Trophoblast cell (in vitro differentiated cells and primary cell): Measurements from ENCODE around the gene EPHB1.

Experiments
- DNase-seq, 2 donors: peaks; one replicate each; pipeline ENCODE4 v3.0.0-alpha.2; 2016
- H2AFZ ChIP-seq: 2 replicates; pipeline ENCODE4 v1.6.1; 2013; ENCODE audit warnings: low read length, moderate library complexity, mild to moderate bottlenecking; ENCODE audit not compliant: insufficient read depth, poor library complexity
- H2AK5ac ChIP-seq: 2 replicates; pipeline ENCODE4 v1.6.1; 2013; ENCODE audit warnings: mild to moderate bottlenecking, low read length
- H2BK120ac ChIP-seq: 2 replicates; pipeline ENCODE4 v1.6.1; 2013; ENCODE audit warnings: low read length, mild to moderate bottlenecking, moderate library complexity; ENCODE audit not compliant: insufficient read depth, poor library complexity
- H2BK12ac ChIP-seq: 2 replicates; pipeline ENCODE4 v1.6.1; 2013; ENCODE audit warnings: mild to moderate bottlenecking, low read length, moderate library complexity
- H2BK5ac ChIP-seq: 2 replicates; pipeline ENCODE4 v1.6.1; 2013; ENCODE audit warnings: low read length, low read depth, moderate library complexity, mild to moderate bottlenecking; ENCODE audit not compliant: poor library complexity
- H3K14ac ChIP-seq: 2 replicates; pipeline ENCODE4 v1.6.1; 2013; ENCODE audit warnings: mild to moderate bottlenecking, low read length
- H3K18ac ChIP-seq: 2 replicates; pipeline ENCODE4 v1.6.1; 2013; ENCODE audit warnings: mild to moderate bottlenecking, low read length
- H3K23ac ChIP-seq: 2 replicates; pipeline ENCODE4 v1.6.1; 2013; ENCODE audit warnings: low read length
- H3K27ac ChIP-seq: 2 replicates; pipeline ENCODE4 v1.5.1; 2013; ENCODE audit warnings: low read depth, mild to moderate bottlenecking, inconsistent platforms, low read length, moderate library complexity
- H3K27me3 ChIP-seq: 2 replicates; pipeline ENCODE4 v1.6.1; 2013; ENCODE audit warnings: inconsistent platforms, mild to moderate bottlenecking, low read length, moderate library complexity; ENCODE audit not compliant: insufficient read depth
- H3K36me3 ChIP-seq, 2 experiments: 1 replicate in 1 of 2; 2 replicates in 1 of 2; pipeline ENCODE4 v1.6.1; 2013; ENCODE audit warnings: low read length in 2 of 2, mild to moderate bottlenecking in 2 of 2, moderate library complexity in 1 of 2; ENCODE audit not compliant: insufficient read depth in 2 of 2, control insufficient read depth in 1 of 2
- H3K4ac ChIP-seq: 2 replicates; pipeline ENCODE4 v1.6.1; 2013; ENCODE audit warnings: low read depth, mild to moderate bottlenecking, low read length, moderate library complexity
- H3K4me1 ChIP-seq, 2 experiments: 1 replicate in 1 of 2; 2 replicates in 1 of 2; pipeline ENCODE4 v1.6.1; 2013; ENCODE audit warnings: low read length in 2 of 2, mild to moderate bottlenecking in 2 of 2, moderate library complexity in 1 of 2; ENCODE audit not compliant: insufficient read depth in 2 of 2, control insufficient read depth in 1 of 2
- H3K4me2 ChIP-seq: 2 replicates; pipeline ENCODE4 v1.6.1; 2013; ENCODE audit warnings: inconsistent platforms, mild to moderate bottlenecking, low read length, moderate library complexity
- H3K4me3 ChIP-seq: 2 replicates; pipeline ENCODE4 v1.5.1; 2013; ENCODE audit warnings: mild to moderate bottlenecking, low read depth, low read length, inconsistent platforms
- H3K79me1 ChIP-seq: one replicate; pipeline ENCODE4 v1.6.1; 2013; ENCODE audit warnings: low read length
- H3K79me2 ChIP-seq: 2 replicates; pipeline ENCODE4 v1.6.1; 2013; ENCODE audit warnings: low read length, mild to moderate bottlenecking; ENCODE audit not compliant: control insufficient read depth, insufficient read depth, poor library complexity
- H3K9ac ChIP-seq: 2 replicates; pipeline ENCODE4 v1.6.1; 2013; ENCODE audit warnings: mild to moderate bottlenecking, low read length
- H3K9me3 ChIP-seq: 2 replicates; pipeline ENCODE4 v1.6.1; 2013; ENCODE audit warnings: low read depth, mild to moderate bottlenecking, control low read depth, inconsistent platforms, low read length; ENCODE audit not compliant: insufficient read depth
- H4K12ac ChIP-seq: 2 replicates; pipeline ENCODE4 v1.6.1; 2013; ENCODE audit warnings: low read depth, mild to moderate bottlenecking, low read length, moderate library complexity
- H4K8ac ChIP-seq: 2 replicates; pipeline ENCODE4 v1.6.1; 2013; ENCODE audit warnings: low read depth, mild to moderate bottlenecking, low read length, moderate library complexity
- H4K91ac ChIP-seq: one replicate; pipeline ENCODE4 v1.6.1; 2013; ENCODE audit warnings: low read depth, mild to moderate bottlenecking, low read length, moderate library complexity
- WGBS: extraction: QIAGEN DNeasy Blood & Tissue Kit; methylation state at CpG from one replicate; pipeline ENCODE4 v1.1.7; 2013; ENCODE audit warnings: missing lambda C conversion rate; ENCODE audit not compliant: insufficient read length, insufficient coverage; ENCODE audit errors: extremely low coverage; 5-methylcytosine and 5-hydroxymethylcytosine counted together

EPHB1 gene

DNA sequence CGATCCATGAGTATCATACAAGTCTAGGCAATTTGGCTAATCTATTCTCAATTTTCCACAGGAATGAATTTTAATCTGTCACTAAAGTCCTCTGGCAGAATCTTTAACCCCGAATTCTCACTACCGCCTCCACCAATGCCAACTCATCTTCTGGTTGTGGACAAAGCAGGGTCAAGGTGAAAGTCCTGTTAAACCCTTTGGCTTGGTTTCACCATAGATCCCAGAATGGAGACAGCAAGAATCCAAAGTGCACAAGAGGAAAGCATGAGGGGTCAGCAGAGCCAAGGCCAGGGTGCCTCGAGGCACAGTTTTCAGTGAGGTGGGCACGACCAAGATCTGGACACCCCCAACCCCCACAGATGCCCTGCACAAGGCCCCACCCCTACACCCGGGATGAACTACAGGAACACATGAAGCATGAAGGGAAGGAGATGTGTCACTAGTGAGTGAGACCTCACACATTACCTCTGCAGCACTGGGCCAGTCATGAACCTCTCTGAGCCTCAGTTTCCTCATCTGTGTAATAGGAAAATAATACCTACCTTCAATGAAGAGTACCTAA lies 466.2 kb downstream of the EPHB1 start:
- WGBS: no CpG with 5 or more reads among the region's 6 CpGs
- no peaks in the 10 kb centered on the region for H3K27me3 ChIP-seq

DNA sequence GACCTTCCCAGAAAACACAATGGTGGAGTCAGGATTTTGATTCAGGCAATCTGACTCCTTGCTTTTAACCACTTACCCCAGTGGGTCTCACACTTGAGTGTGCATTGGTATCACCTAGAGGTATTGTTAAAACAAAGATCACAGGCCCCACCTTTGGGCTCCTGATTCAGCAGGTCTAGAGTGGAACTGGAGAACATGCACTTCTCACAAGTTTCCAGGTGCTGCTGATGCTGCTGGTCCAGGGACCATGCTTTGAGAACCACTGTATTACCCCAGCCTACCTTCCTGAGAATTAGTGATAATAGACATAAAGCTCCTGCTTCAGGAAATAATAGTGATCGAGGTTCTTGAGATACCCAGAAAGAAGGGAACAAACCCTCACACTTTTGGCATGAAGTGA lies 466.9 kb downstream of the EPHB1 start:
- H3K14ac ChIP-seq: no peak overlapping the region
- peaks cover 5 to 6% of the 10 kb centered on the region in 2 experiments for H3K4me1 ChIP-seq
- no peak for DNase-seq
- no peak overlapping the region for H2AFZ ChIP-seq
- no peaks in the 10 kb centered on the region for H3K79me2 ChIP-seq
- H3K79me1 ChIP-seq: peaks cover 4% of the 10 kb centered on the region
- no peak overlapping the region for H4K91ac ChIP-seq
- H3K4me2 ChIP-seq: no peak overlapping the region
- no peak overlapping the region for H3K4ac ChIP-seq
- H4K12ac ChIP-seq: no peak overlapping the region
- H2BK5ac ChIP-seq: no peak overlapping the region
- H3K27ac ChIP-seq: no peak overlapping the region
- H3K9ac ChIP-seq: no peak overlapping the region
- no peak overlapping the region for H4K8ac ChIP-seq
- H2BK12ac ChIP-seq: no peak overlapping the region
- H2AK5ac ChIP-seq: no peak overlapping the region
- H3K18ac ChIP-seq: no peak overlapping the region
- H3K4me3 ChIP-seq: no peak overlapping the region
- peaks cover 0 to 2% of the 10 kb centered on the region in 2 experiments for H3K36me3 ChIP-seq
- no CpG with 5 or more reads among the region's 1 CpG for WGBS
- no peak overlapping the region for H3K23ac ChIP-seq
- H3K27me3 ChIP-seq: no peaks in the 10 kb centered on the region
- no peak overlapping the region for H2BK120ac ChIP-seq
- no peaks in the 10 kb centered on the region for H3K9me3 ChIP-seq

More for the DNA sequence above, 466.2 kb downstream of the EPHB1 start:
- H3K79me2 ChIP-seq: no peaks in the 10 kb centered on the region
- no peak overlapping the region for H3K14ac ChIP-seq
- H3K79me1 ChIP-seq: peaks cover 4% of the 10 kb centered on the region
- H4K8ac ChIP-seq: no peak overlapping the region
- no peak overlapping the region for H2AFZ ChIP-seq
- no peak overlapping the region for H3K4me3 ChIP-seq
- H3K27ac ChIP-seq: no peak overlapping the region
- peak overlapping the region; percentile 0 for H4K91ac ChIP-seq
- no peak overlapping the region for H2BK120ac ChIP-seq
- DNase-seq: no peak
- H3K9ac ChIP-seq: no peak overlapping the region
- peaks cover 0 to 2% of the 10 kb centered on the region in 2 experiments for H3K36me3 ChIP-seq
- H3K4me1 ChIP-seq: peaks cover 5 to 6% of the 10 kb centered on the region in 2 experiments
- no peak overlapping the region for H2AK5ac ChIP-seq
- H3K23ac ChIP-seq: no peak overlapping the region
- H2BK12ac ChIP-seq: no peak overlapping the region
- no peaks in the 10 kb centered on the region for H3K9me3 ChIP-seq
- H2BK5ac ChIP-seq: no peak overlapping the region
- no peak overlapping the region for H3K4me2 ChIP-seq
- H3K4ac ChIP-seq: no peak overlapping the region
- no peak overlapping the region for H3K18ac ChIP-seq
- H4K12ac ChIP-seq: no peak overlapping the region

DNA sequence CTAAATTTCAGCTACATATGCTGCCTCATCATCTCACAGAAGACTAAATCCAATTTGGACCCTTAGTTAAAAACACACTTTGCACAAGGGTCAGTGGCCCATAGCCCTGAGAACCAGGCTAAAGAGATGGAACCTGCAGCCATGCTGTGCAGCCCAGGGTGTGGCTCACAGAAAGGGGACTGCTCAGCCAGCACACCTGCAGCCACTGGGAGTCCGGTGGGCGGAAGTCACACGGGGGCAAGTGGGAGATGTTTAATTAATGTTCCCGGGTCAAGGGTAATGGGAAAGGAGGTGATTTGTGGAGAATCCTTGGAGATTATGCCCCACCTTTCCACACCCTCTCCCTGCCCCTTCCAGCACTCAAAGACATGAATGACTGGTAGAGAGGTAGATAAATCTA lies 467.4 kb downstream of the EPHB1 start:
- H3K14ac ChIP-seq: no peak overlapping the region
- no peak overlapping the region for H2BK5ac ChIP-seq
- no peak overlapping the region for H3K27ac ChIP-seq
- H3K9ac ChIP-seq: no peak overlapping the region
- no peak for DNase-seq
- H3K27me3 ChIP-seq: no peaks in the 10 kb centered on the region
- H2AK5ac ChIP-seq: no peak overlapping the region
- H3K4me1 ChIP-seq: peaks cover 5 to 6% of the 10 kb centered on the region in 2 experiments
- no peaks in the 10 kb centered on the region for H3K9me3 ChIP-seq
- no peak overlapping the region for H3K4ac ChIP-seq
- H3K79me1 ChIP-seq: peaks cover 4% of the 10 kb centered on the region
- H3K18ac ChIP-seq: no peak overlapping the region
- H2BK12ac ChIP-seq: no peak overlapping the region
- no peaks in the 10 kb centered on the region for H3K79me2 ChIP-seq
- H2AFZ ChIP-seq: no peak overlapping the region
- no peak overlapping the region for H3K23ac ChIP-seq
- no peak overlapping the region for H2BK120ac ChIP-seq
- no peak overlapping the region for H3K4me2 ChIP-seq
- H4K12ac ChIP-seq: no peak overlapping the region
- no peak overlapping the region for H3K4me3 ChIP-seq
- no peak overlapping the region for H4K8ac ChIP-seq
- no peak overlapping the region for H4K91ac ChIP-seq
- no CpG with 5 or more reads among the region's 4 CpGs for WGBS
- H3K36me3 ChIP-seq: peaks cover 0 to 2% of the 10 kb centered on the region in 2 experiments

DNA sequence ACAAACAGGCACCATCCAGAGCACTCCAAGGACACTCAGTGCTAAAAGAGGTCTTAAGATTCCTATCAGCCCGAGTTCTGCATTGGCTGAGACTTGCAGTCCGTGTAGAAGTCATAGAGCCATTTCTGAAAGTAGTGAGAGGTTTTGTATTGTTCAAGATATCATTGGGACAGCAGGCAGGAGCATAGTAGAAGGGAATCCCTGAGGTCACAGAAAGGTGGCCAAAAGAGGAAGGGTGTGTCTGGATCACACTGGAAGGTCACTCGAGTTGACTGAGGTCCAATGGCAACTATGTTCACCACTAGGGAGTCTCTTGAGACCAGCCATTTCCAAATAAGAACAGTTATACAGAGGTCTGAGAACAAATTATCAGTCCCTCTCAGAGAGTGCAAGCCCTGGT lies 468.3 kb downstream of the EPHB1 start:
- no peak overlapping the region for H3K4ac ChIP-seq
- no peaks in the 10 kb centered on the region for H3K27me3 ChIP-seq
- DNase-seq: no peak
- H3K4me3 ChIP-seq: no peak overlapping the region
- no CpG with 5 or more reads among the region's 3 CpGs for WGBS
- H3K4me2 ChIP-seq: no peak overlapping the region
- no peak overlapping the region for H3K27ac ChIP-seq
- no peak overlapping the region for H3K14ac ChIP-seq
- no peak overlapping the region for H2AK5ac ChIP-seq
- H3K18ac ChIP-seq: no peak overlapping the region
- no peak overlapping the region for H3K23ac ChIP-seq
- H3K79me2 ChIP-seq: no peaks in the 10 kb centered on the region
- H3K4me1 ChIP-seq: peaks cover 5 to 6% of the 10 kb centered on the region in 2 experiments
- H3K79me1 ChIP-seq: peaks cover 4% of the 10 kb centered on the region
- H2BK12ac ChIP-seq: no peak overlapping the region
- no peak overlapping the region for H2BK5ac ChIP-seq
- no peaks in the 10 kb centered on the region for H3K9me3 ChIP-seq
- H3K36me3 ChIP-seq: peaks cover 0 to 2% of the 10 kb centered on the region in 2 experiments
- H2BK120ac ChIP-seq: no peak overlapping the region
- no peak overlapping the region for H4K91ac ChIP-seq
- H2AFZ ChIP-seq: no peak overlapping the region
- no peak overlapping the region for H4K8ac ChIP-seq
- H3K9ac ChIP-seq: no peak overlapping the region
- H4K12ac ChIP-seq: no peak overlapping the region
